Mononuclear cell (primary cell): ENCODE measurements around the gene TMEM119. TPM values are rescaled to one million over a fixed set of nuclear protein-coding genes. Genes with fewer than 3 reads are reported as not detected.
"Not testable (repeated sequence)": the region's sequence is repeated elsewhere in the genome, so short reads cannot be mapped to it uniquely, and the experiment has no call there.

Experiments
- H3K27me3 ChIP-seq: 2 replicates; pipeline ENCODE4 v1.6.0; 2011; ENCODE audit warnings: low read length, control low read depth; ENCODE audit not compliant: insufficient read depth
- H3K4me1 ChIP-seq: 2 replicates; pipeline ENCODE4 v1.5.1; 2011; ENCODE audit warnings: mild to moderate bottlenecking, low read length, control low read depth; ENCODE audit not compliant: insufficient read depth
- H3K4me3 ChIP-seq: 2 replicates; pipeline ENCODE4 v1.5.1; 2011; ENCODE audit warnings: mild to moderate bottlenecking, low read length, moderate library complexity
- H3K9me3 ChIP-seq: 2 replicates; pipeline ENCODE4 v1.5.1; 2011; ENCODE audit warnings: low read depth, mild to moderate bottlenecking, control low read depth, low read length
- total RNA-seq: library from RNA; depleted of rRNA; stranded (reverse); fragments of >200 nt; gene quantifications from one replicate; pipeline ENCODE4 v1.2.3, GENCODE V29; 2012

TMEM119 gene
- total RNA-seq, 1 donor: 1.4 TPM

- Histone ChIP-seq H3K4me1 (no peaks in the 10 kb centered on the region), H3K4me3 (no peak overlapping the region), H3K27me3 (no peaks in the 10 kb centered on the region), H3K9me3 (no peaks in the 10 kb centered on the region)
Measured at GRCh38 chr12:108600702-108601007, 2.8 kb upstream of the TMEM119 start.

- H3K4me3 ChIP-seq: no peak overlapping the region
- H3K9me3 ChIP-seq: no peaks in the 10 kb centered on the region
- H3K27me3 ChIP-seq: no peaks in the 10 kb centered on the region
- H3K4me1 ChIP-seq: no peaks in the 10 kb centered on the region
Measured at GRCh38 chr12:108599948-108600701, 2.2 kb upstream of the TMEM119 start.

GRCh38 chr12:108599541-108599940 is 1.7 kb upstream of the TMEM119 start:
- Histone ChIP-seq H3K27me3 (no peaks in the 10 kb centered on the region), H3K4me3 (no peak overlapping the region), H3K4me1 (no peaks in the 10 kb centered on the region), H3K9me3 (no peaks in the 10 kb centered on the region)

GRCh38 chr12:108598553-108599250 is 818 bp upstream of the TMEM119 start:
- Histone ChIP-seq H3K4me1 (no peaks in the 10 kb centered on the region), H3K27me3 (no peaks in the 10 kb centered on the region), H3K4me3 (no peak overlapping the region), H3K9me3 (no peaks in the 10 kb centered on the region)

- Histone ChIP-seq H3K9me3 (no peaks in the 10 kb centered on the region), H3K4me1 (no peaks in the 10 kb centered on the region), H3K27me3 (no peaks in the 10 kb centered on the region), H3K4me3 (no peak overlapping the region)
Measured at GRCh38 chr12:108596854-108597558, 878 bp downstream of the TMEM119 start.

GRCh38 chr12:108595711-108596647 is 1.9 kb downstream of the TMEM119 start:
- H3K9me3 ChIP-seq: no peaks in the 10 kb centered on the region

GRCh38 chr12:108594960-108595710 is 2.7 kb downstream of the TMEM119 start:
- Histone ChIP-seq H3K9me3 (no peaks in the 10 kb centered on the region), H3K27me3 (no peaks in the 10 kb centered on the region), H3K4me3 (no peak overlapping the region), H3K4me1 (no peaks in the 10 kb centered on the region)

More at GRCh38 chr12:108595711-108596647, 1.9 kb downstream of the TMEM119 start:
- H3K4me1 ChIP-seq: no peaks in the 10 kb centered on the region
- no peaks in the 10 kb centered on the region for H3K27me3 ChIP-seq
- no peak overlapping the region for H3K4me3 ChIP-seq

GRCh38 chr12:108594323-108594903 is 3.5 kb downstream of the TMEM119 start:
- H3K4me1 ChIP-seq: no peaks in the 10 kb centered on the region
- H3K9me3 ChIP-seq: no peaks in the 10 kb centered on the region
- H3K27me3 ChIP-seq: no peaks in the 10 kb centered on the region
- H3K4me3 ChIP-seq: no peak overlapping the region

GRCh38 chr12:108592033-108592909 is 5.6 kb downstream of the TMEM119 start:
- Histone ChIP-seq H3K9me3 (no peaks in the 10 kb centered on the region), H3K27me3 (no peaks in the 10 kb centered on the region), H3K4me1 (no peaks in the 10 kb centered on the region), H3K4me3 (no peak overlapping the region)

GRCh38 chr12:108591267-108591980 is 6.5 kb downstream of the TMEM119 start:
- Histone ChIP-seq H3K27me3 (no peaks in the 10 kb centered on the region), H3K4me3 (no peak overlapping the region), H3K4me1 (no peaks in the 10 kb centered on the region), H3K9me3 (no peaks in the 10 kb centered on the region)

GRCh38 chr12:108590463-108590862 is 7.4 kb downstream of the TMEM119 start:
- H3K27me3 ChIP-seq, H3K4me3 ChIP-seq, H3K4me1 ChIP-seq, H3K9me3 ChIP-seq: not testable (repeated sequence)

- H3K4me3 ChIP-seq: no peak overlapping the region
- no peaks in the 10 kb centered on the region for H3K4me1 ChIP-seq
- no peaks in the 10 kb centered on the region for H3K9me3 ChIP-seq
- H3K27me3 ChIP-seq: no peaks in the 10 kb centered on the region
Measured at GRCh38 chr12:108589840-108590229, 8.0 kb downstream of the TMEM119 start.
